ENCODE results near the gene EYS. TPM values are rescaled to one million over a fixed set of nuclear protein-coding genes. Genes with fewer than 3 reads are reported as not detected.
A peak's percentile ranks its signal among the peaks of the same experiment; 100 is the strongest.
"Not testable (repeated sequence)": the region's sequence is repeated elsewhere in the genome, so short reads cannot be mapped to it uniquely, and the experiment has no call there.

Gene EYS
- total RNA-seq, 1 donor: under 0.01 TPM

DNA sequence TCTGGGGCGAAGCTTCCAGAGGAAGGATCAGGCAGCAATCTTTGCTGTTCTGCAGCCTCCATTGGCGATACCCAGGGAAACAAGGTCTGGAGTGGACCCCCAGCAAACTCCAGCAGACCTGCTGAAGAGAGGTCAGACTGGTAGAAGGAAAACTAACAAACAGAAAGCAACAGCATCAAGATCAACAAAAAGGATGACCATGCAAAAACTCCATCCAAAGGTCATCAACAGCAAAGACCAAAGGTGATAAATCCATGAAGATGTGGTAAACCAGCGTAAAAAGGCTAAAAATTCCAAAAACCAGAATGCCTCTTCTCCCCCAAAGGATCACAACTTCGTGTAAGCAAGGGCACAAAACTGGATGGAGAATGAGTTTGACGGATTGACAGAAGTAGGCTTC, 1818.6 kb downstream of the EYS start:
- DNase-seq (ENCODE audit: low read depth in 2 of 3, low spot score in 2 of 3): no peak

DNA sequence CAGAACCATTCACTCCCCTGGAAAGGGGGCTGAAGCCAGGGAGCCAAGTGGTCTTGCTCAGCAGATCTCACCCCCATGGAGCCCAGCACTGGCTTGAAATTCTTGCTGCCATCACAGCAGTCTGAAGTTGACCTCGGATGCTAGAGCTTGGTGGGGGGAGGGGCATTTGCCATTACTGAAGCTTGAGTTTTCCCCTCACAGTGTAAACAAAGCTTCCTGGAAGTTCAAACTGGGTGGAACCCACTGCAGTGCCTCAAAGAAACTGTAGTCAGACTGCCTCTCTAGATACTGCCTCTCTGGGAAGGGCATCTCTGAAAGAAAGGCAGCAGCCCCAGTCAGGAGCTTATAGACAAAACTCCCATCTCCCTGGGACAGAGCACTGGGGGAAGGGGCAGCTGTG, 1819.2 kb downstream of the EYS start:
- not testable (repeated sequence) for DNase-seq (ENCODE audit: low read depth in 2 of 3, low spot score in 2 of 3)

DNA sequence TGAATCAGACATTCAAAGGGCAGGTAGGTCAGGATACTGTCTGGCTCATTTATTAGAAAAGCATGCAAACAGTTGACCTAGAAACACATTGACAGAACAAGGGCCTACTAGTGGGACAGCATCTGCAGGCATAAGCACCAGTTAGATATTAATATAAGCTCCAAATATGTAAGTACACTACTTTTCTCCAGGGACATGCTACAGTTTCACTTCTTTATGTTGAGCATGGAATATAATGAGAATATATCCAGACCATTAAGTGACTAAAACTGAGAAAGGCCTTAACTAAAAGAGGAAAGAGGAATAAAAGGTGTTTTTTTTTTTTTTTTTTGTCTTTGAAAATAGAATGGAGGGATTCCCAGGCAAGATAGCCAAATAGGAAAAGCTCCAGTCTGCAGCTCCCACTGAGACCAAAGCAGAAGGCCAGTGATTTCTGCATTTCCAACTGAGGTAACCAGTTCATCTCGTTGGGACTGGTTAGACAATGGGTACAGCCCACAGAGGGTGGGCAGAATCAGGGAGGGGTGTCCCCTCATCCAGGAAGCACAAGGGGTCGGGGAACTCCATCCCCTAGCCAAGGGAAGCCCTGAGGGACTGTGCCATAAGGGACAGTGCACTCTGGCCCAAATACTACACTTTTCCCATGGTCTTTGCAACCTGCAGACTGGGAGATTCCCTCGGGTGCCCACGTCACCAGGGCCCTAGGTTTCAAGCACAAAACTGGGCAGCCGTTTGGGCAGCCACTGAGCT, 1819.8 kb downstream of the EYS start:
- no peak for DNase-seq (ENCODE audit: low read depth in 2 of 3, low spot score in 2 of 3)

DNA sequence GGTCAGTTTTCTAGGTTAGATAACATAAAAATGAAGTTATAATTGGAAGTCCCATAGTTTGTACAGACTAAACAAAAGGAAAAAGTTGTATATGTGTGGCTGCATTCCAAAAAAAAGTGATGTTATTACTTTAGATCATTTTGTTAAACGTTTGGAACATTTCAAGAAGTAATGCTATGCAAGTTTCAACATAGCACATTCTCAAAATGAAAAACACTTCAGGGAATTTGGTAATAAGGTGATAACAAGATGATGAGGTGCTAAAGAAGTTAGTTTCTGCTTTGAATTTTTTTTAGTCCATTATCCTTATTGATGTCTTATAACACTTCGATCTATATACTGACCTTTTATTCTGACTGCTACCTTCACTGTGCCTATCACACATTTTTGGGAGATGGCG, 1820.7 kb downstream of the EYS start:
- no peak for DNase-seq (ENCODE audit: low read depth in 2 of 3, low spot score in 2 of 3)

DNA sequence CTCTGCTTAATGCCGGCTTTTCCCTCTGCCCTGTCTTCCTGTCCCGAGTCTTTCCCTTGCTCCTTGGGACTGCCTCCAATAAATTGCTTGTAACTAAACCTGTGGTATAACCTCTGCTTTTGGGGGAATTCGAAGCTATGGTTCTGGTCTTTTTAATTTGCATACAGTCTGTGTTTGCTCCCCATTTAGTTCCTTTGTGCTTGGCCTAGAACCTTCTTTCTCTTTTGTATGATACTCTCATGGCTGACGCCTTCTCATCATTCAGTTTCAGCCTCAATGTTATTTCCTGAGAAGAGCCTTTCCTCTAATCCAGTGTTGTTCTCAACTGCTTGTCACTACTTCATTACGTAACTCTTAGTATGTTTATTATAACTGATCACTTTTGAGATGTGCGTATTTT, 1823.4 kb downstream of the EYS start:
- DNase-seq (ENCODE audit: low read depth in 2 of 3, low spot score in 2 of 3): no peak

DNA sequence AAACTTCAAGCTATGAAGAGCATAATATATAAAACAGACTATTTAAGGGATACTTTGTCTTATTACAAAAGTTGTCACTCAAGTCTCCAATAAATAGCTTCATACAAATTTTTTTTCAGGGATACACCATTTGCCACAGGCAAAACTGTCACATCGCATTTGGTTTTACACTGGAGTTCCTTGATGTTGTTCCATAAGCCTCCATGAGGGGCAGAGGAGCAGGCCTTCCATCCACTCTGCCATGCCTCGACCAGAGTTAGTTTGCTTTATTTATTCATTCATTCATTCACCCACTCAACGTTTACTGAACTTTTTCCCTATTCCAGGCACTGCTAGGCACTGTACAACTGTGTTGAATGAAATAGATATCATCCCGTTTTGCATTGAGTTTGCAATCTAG, 1824.8 kb downstream of the EYS start:
- peak in 1 of 3 donors; percentile 3 for DNase-seq (ENCODE audit: low read depth in 2 of 3, low spot score in 2 of 3)

DNA sequence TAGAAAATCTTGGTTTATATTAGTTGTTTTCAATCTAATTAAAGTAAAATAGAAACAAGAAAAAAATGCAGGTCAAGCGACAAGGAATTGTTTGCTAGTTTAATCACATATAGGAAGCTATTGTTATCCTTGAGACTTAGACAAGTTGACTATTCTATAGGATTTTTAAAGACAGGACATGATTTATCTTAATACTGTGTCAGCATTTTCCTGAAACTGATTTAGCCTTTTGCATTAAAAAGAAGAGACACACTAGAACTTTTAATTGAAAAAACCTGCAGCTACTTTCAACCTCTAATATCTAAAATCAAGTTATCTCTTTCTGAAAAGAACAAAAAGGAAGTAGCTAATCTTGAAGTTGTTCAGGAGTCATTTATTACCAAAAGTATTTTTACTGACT, 1825.2 kb downstream of the EYS start:
- DNase-seq (ENCODE audit: low read depth in 2 of 3, low spot score in 2 of 3): no peak

DNA sequence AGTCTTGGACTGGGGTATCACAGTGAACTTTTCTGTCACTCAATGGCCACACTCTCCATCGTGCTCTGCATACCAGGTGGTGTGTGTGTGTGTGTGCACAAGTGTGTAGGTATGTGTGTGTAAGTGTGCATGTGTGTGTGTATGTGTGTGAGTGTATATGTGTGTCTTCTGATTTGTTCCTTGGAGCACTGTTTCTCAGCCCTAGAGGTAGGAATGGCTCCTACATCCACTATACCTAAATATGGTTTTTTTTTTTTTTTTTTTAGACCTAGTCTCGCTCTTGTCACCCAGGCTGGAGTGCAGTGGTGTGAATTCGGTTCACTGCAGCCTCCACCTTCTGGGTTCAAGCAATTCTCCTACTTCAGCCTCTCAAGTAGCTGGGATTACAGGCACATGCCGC, 1834.8 kb downstream of the EYS start:
- no peak for DNase-seq (ENCODE audit: low read depth in 2 of 3, low spot score in 2 of 3)

DNA sequence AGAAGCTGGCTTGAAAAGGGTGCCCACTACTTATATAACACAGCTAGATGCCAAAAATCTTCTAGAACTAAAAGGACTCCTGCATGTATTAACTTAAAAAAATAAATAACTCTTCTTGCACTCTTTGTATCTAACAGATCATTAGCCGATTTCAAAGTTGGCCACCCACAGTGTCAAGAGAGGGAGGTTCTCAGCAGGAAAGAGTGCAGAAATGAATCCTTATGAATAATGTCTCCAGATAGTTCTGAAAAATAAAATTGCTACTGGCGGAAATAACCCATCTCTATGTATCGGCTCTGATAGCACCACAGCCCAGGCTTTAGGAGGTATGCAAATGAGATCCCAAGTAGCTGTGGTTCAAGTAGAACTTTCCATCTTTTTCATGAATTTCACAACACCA, 1838.7 kb downstream of the EYS start:
- no peak for DNase-seq (ENCODE audit: low read depth in 2 of 3, low spot score in 2 of 3)

DNA sequence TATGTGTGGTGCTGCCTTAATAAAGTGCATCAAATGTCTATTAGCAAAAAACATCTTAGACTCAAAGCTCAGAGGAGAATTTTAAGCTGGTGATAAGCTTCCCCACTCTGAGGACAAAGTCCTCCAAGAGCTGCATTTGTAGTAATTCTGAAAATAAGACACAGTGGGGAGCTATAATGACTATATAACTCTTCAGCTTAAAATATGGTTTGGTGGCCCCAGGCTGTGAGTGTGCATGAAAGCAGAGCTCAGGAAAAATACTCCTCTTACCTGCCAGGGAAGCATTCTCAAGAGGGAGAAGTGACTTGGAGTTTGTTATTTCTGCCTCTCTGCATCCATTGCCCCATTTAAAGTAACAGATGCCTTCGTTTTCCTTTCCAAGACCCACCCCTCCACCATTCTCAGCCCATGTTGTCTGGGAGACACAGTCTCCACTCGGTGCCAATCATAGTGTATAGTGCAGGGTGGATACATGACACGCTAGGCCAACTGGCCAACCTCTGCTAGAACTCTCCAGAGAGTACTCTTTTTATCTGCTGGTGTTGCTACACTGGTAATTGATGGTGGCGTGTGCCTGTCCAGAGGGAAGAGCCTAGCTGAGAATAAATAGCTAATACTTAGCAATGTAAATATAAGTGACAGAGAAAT, 1842.2 kb downstream of the EYS start:
- DNase-seq (ENCODE audit: low read depth in 2 of 3, low spot score in 2 of 3): no peak

DNA sequence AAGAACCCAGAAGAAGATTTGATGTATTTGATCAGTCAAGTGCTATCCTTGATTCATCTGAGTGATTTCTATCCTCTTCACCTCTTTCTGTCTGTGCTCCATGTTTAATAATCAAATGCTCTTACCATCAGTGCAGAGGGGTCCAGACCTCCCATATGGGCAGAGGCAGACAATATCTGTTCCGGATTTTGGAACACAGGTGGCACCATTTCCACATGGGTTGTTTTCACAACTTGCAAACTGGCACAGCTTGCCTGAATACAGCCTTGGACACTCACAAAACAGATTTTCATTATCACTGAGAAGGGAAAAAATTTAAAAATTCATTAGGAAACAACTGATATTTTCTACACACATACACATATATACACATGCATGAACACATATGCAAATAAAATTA, 1843.0 kb downstream of the EYS start:
- no peak for DNase-seq (ENCODE audit: low read depth in 2 of 3, low spot score in 2 of 3)

DNA sequence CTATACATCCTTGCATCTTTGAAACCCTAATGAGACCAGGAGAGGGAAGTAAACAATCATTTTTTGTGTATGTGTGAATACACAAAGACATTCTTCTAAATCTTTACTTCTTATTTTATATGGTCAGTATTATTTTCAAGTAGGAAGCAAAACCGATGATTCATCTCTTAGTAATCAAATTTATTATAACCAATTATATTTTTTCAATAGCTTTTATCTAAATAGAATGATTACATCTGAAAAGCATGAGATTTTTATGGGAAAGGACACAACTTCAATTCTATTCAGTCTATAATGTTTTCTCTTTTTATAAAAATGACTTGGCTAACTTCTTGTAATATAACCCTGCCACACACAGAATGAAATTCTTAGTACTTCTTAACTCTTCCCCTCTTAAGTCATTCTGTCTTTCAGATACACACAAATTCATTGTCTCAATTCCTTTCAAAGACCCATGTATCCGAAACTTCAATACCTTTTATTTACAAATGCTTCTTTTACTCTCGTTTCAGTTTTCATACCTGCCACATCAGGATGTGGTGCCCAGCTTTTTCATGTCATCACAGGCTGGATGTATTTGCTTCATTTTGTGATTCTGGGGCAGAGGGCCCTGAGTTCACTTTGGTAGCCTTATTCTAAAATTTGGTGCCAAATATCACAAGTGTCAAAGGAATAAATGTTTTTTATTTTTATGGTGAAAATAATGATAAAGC, 1844.4 kb downstream of the EYS start:
- DNase-seq (ENCODE audit: low read depth in 2 of 3, low spot score in 2 of 3): no peak

DNA sequence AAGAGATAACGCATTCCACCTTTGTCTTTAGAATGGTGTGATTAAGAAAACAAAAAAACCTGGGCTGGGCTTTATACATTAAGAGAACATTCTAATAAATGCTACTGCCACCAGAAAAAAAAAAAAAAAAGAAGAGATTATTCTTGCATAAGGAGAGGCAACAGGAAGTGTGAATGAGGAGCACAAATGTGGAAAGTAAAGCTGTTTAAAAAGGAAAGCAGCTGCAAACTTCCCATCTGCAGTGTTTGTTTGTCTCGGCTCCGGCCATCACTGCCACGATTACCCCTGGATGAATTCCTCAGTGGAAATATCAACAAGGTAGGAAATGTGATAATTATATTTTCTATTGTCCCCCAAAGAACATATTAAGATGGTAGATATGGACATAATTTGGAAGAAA, 1847.5 kb downstream of the EYS start:
- DNase-seq (ENCODE audit: low read depth in 2 of 3, low spot score in 2 of 3): no peak

DNA sequence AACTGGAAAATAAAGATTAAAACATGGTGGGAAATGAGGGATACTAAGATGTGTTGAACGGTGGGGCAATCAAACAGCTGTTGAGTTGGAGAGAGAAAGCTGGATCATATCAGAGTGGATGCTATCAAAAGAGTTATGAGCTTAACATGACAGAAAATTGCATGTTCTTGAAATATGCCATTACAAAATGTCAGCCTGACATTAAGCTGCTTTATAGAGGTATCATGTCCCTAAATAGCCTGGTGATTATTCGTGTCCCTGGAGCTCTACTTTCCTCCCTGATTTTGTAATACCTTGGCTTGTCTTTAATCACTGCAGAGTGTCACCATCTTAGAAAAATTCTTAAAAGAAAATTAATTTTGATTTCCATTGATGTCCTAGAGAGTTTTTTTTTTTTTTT, 1848.3 kb downstream of the EYS start:
- no peak for DNase-seq (ENCODE audit: low read depth in 2 of 3, low spot score in 2 of 3)

DNA sequence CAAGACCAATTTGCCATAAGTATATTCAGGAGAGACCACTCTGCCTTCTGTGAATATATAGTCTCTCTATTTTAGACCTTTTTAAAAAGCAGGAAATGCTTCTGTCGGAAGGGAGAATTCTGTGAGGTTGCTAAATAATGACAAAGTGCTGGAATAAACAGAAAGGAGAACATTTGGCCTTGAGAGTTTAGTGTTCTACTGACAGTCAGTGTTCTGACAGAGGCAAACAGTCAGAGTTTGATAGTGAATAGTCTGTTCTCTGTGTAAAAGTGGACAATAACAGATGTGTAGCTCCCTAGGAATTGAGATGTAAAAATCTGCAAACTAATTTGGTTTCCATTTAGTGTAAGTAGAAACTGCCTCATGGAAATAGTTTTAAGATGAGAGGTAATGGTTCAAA, 1850.8 kb downstream of the EYS start:
- no peak for DNase-seq (ENCODE audit: low read depth in 2 of 3, low spot score in 2 of 3)

DNA sequence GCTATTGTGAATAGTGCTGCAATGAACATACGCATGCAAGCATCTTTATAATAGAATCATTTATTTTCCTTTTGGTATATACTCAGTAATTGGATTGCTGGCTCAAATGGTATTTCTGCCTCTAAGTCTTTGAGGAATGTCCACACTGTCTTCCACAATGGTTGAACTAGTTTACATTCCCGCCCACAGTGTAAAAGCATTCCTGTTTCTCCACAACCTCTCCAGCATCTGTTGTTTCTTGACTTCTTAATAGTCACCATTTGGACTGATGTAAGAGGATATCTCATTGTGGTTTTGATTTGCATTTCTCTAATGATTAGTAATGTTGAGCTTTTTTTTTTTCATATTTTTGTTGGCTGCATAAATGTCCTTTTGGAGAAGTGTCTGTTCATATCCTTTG, 1862.7 kb downstream of the EYS start:
- DNase-seq (ENCODE audit: low read depth in 2 of 3, low spot score in 2 of 3): no peak

DNA sequence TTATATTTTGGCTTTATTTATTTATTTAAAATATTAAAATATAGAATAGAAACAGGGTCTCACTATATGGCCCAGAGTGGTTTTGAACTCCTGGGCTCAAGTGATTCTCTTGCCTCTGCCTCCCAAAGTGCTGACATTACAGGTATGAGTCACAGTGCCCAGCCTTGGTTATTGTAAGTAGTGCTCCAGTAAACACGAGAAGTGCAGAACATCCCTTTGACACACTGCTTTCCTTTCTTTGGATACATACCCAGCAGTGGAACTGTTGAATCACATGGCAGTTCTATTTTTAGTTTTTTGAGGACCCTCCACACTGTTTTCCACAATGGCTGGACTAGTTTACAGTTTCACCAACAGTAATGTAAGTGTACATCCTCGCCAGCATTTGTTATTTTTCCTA, 1867.5 kb downstream of the EYS start:
- DNase-seq (ENCODE audit: low read depth in 2 of 3, low spot score in 2 of 3): no peak

DNA sequence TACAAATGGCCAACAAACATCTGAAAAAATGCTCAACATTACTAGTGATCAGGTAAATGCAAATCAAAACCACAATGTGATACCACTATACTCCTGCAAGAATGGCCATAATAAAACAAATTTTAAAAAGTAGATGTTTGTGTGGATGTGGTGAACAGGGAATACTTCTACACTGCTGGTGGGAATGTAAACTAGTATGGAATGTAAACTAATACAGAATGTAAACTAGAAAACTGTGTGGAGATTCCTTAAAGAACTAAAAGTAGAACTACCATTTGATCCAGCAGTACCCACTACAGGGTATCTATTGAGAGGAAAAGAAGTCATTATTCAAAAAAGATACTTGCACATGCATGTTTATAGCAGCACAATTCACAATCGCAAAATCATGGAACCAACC, 1878.3 kb downstream of the EYS start:
- not testable (repeated sequence) for DNase-seq (ENCODE audit: low read depth in 2 of 3, low spot score in 2 of 3)

DNA sequence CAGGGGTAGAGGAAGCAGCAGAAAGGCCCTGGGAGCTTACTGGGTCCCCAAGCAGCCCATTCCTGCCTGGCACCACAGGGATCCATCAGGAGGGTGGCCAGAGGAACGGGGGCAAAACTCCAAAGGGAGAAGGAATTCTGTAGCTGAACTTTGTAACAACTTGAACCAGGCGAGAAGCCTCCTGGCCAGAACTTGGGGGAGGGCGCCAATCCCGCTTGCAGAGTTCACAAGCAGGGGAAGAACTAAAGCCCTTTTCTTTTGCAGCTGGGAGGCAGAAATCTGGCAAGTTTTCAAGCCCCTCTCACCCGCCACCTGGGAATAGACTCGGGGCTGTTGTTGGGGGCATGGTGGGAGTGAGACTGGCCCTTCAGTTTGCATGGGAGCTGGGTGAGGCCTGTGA, 1882.3 kb downstream of the EYS start:
- no peak for DNase-seq (ENCODE audit: low read depth in 2 of 3, low spot score in 2 of 3)

DNA sequence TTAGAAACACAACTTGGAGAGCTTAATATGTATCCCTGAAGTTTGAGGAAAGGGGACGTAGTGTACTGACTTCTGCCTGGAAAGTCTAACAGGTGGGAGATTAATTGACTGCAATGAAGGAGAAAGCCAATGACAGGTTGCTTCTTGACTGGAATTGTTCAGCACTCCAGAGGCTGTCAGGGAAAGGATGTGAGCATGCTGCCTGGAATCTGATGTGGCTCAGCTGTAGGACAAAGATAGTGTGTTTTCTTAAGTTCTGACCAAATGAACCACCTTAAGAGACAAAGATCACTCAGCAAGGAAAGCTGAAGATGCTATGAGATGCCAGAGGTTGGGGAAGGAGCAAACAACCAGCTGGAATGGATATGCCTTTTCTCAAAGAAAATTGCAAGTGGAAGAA, 1885.6 kb downstream of the EYS start:
- no peak for DNase-seq (ENCODE audit: low read depth in 2 of 3, low spot score in 2 of 3)

DNA sequence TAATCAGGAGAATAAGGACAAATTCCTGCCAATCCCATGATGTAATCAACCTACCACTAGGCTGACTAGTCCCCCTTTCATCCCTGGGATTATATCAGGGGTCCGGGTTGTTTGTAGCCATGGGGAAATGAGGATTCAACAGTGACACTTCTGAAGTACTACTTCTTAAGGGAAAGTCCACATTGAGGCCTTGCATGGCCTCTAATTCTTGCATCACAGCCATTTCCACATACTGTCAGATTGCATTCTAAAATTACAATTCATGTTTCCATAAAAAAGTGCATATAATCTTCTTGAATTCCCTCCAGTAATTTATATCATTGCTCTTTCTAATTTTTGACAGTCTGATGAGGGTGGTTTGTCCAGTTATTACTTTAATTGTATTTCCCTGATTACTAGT, 1887.2 kb downstream of the EYS start:
- DNase-seq (ENCODE audit: low read depth in 2 of 3, low spot score in 2 of 3): no peak

DNA sequence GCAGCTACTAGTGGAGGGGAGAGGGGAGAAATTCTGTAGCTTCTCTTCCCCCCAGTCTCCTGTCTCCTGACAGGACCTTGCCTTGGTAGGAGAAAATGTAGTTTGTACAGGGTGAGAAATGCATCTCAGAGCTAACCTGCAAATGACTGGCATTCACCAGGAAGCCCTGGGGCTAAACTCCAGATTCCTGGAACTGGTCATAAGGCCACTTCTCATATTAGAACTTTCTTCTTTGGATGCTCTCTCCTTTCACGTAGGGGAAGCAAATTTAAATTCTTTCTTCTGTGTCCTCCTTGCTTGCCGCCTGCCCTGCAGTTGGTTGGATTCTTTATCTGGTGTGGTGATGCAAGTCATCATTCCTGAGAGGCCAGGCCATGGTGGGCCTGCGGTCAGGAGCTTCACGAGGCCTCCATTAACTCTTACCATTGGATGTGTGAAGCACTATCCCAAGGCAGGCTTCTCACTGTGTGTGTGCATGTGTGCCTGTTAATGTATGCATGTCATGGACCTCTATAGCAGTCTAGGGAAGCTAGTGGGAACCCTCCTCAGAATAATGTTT, 1889.5 kb downstream of the EYS start:
- no peak for DNase-seq (ENCODE audit: low read depth in 2 of 3, low spot score in 2 of 3)

Data from hematopoietic multipotent progenitor cell (in vitro differentiated cells).